ENCODE measurements around the gene MARCHF6. TPM values are rescaled to one million over a fixed set of nuclear protein-coding genes. Genes with fewer than 3 reads are reported as not detected.
"Not testable (repeated sequence)": the region's sequence is repeated elsewhere in the genome, so short reads cannot be mapped to it uniquely, and the experiment has no call there.

MARCHF6 gene
- total and polyA plus RNA-seq, 4 donors: 35.4 to 185 (median 105) TPM

DNA sequence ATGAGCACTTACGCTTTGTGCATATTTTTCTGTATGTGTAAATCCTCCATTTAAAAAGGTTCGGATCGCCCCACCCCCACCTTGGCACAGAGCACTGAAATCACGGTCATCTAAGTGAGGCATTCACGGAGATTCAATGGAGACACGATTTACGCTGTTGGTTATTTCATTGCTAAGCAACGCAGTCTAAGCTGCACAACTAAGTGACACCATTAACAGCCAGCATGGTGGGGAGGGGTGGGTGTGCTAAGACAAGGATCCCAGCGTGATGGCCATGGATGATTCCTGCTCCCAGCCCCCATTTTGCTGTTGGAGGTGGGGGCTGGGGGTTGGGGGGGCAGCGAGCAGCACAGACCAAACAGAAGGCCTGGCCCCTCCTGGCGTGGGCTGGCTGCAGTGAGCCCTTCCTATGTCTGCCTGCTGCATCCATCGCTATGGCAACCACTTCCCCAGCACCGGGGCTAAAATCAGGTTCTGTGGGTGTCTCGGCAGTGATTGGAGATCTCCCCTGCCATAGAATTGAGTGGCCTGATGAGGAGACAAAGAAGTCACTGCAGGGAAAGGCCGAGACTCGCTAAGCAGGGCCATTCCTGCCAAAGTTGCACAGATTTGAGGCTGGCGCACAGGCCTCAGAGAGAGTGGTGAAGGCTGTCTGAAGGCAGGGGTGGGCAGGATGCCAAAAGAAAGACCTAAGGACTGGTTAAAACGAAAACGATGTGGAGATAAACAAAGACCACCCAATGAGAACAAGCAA, 14.3 kb upstream of the MARCHF6 start:
- H3K4me3 ChIP-seq: no peak overlapping the region

DNA sequence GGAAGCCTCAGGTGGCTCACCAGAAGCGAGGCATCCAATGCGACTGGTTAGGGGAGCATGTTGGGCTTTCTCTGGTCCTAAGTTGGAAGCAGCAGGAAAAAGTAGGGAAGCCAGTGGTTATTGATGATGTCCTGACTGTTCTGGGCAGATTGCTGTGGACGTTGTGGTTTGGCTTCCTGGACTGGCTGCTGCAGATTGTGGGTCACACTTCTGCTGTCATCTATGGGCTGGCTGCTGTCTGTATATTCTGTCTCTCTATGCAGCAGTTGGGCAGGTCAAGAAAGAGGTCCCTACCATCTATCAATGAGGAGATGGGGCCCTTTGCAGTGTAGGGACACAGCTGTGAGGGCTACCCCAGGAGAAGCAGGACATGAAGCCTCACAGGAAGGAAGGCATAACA, 13.5 kb upstream of the MARCHF6 start:
- no peak for TF ChIP-seq CTCF (IDR thresholded peaks at IDR 0.05; ENCODE audit: control extremely low read depth, extremely low read depth)
- Histone ChIP-seq H3K27me3 (ENCODE audit: control insufficient read depth in 3 of 3, insufficient read depth in 3 of 3, low read length in 2 of 3) (no peaks in the 10 kb centered on the region), H3K4me3 (no peak overlapping the region), H3K27ac (ENCODE audit: low read depth in 1 of 2, low read length in 1 of 2) (no peak overlapping the region), H3K9ac (ENCODE audit: insufficient read depth in 1 of 2, low read length in 2 of 2) (no peak overlapping the region), H3K9me3 (ENCODE audit: control insufficient read depth in 4 of 4, insufficient read depth in 3 of 4, low read length in 3 of 4) (peaks cover 0 to 2% (median 0%) of the 10 kb centered on the region in 4 donors), H3K4me1 (ENCODE audit: control insufficient read depth in 5 of 5, insufficient read depth in 5 of 5, low read length in 5 of 5) (peaks cover 0 to 8% (median 0%) of the 10 kb centered on the region in 5 donors), H3K36me3 (ENCODE audit: control insufficient read depth in 4 of 4, insufficient read depth in 4 of 4, low read length in 4 of 4) (no peaks in the 10 kb centered on the region)
- ATAC-seq (ENCODE audit: insufficient read depth, low FRiP score) (no peak), DNase-seq (no peak)
- WGBS, 2 donors: 80 to 82% methylated on average over 3 of the region's 3 CpGs

More for the DNA sequence above, 14.3 kb upstream of the MARCHF6 start:
- no peak for ATAC-seq (ENCODE audit: insufficient read depth, low FRiP score)
- Histone ChIP-seq H3K27ac (ENCODE audit: low read depth in 1 of 2, low read length in 1 of 2) (no peak overlapping the region), H3K9ac (ENCODE audit: insufficient read depth in 1 of 2, low read length in 2 of 2) (no peak overlapping the region), H3K27me3 (ENCODE audit: control insufficient read depth in 3 of 3, insufficient read depth in 3 of 3, low read length in 2 of 3) (no peaks in the 10 kb centered on the region), H3K9me3 (ENCODE audit: control insufficient read depth in 4 of 4, insufficient read depth in 3 of 4, low read length in 3 of 4) (peaks cover 0 to 5% (median 0%) of the 10 kb centered on the region in 4 donors), H3K36me3 (ENCODE audit: control insufficient read depth in 4 of 4, insufficient read depth in 4 of 4, low read length in 4 of 4) (no peaks in the 10 kb centered on the region), H3K4me1 (ENCODE audit: control insufficient read depth in 5 of 5, insufficient read depth in 5 of 5, low read length in 5 of 5) (peaks cover 0 to 8% (median 0%) of the 10 kb centered on the region in 5 donors)
- WGBS, 2 donors: 73 to 82% methylated on average over 19 of the region's 19 CpGs
- TF ChIP-seq CTCF (IDR thresholded peaks at IDR 0.05; ENCODE audit: control extremely low read depth, extremely low read depth): no peak
- peak; percentile 67 to 80 (median 71) for DNase-seq

- peaks cover 0 to 8% (median 0%) of the 10 kb centered on the region in 5 donors for H3K4me1 ChIP-seq (ENCODE audit: control insufficient read depth in 5 of 5, insufficient read depth in 5 of 5, low read length in 5 of 5)
- no peak overlapping the region for H3K4me3 ChIP-seq
- no peak for TF ChIP-seq CTCF (IDR thresholded peaks at IDR 0.05; ENCODE audit: control extremely low read depth, extremely low read depth)
- no peaks in the 10 kb centered on the region for H3K36me3 ChIP-seq (ENCODE audit: control insufficient read depth in 4 of 4, insufficient read depth in 4 of 4, low read length in 4 of 4)
- WGBS, 2 donors: 89 to 96% methylated on average over 4 of the region's 4 CpGs
- no peak for DNase-seq
- ATAC-seq (ENCODE audit: insufficient read depth, low FRiP score): no peak
- H3K9ac ChIP-seq (ENCODE audit: insufficient read depth in 1 of 2, low read length in 2 of 2): no peak overlapping the region
- H3K27me3 ChIP-seq (ENCODE audit: control insufficient read depth in 3 of 3, insufficient read depth in 3 of 3, low read length in 2 of 3): no peaks in the 10 kb centered on the region
- H3K27ac ChIP-seq (ENCODE audit: low read depth in 1 of 2, low read length in 1 of 2): no peak overlapping the region
- H3K9me3 ChIP-seq (ENCODE audit: control insufficient read depth in 4 of 4, insufficient read depth in 3 of 4, low read length in 3 of 4): no peaks in the 10 kb centered on the region
Observed at GRCh38 chr5:10343486-10343885, 10.0 kb upstream of the MARCHF6 start.

- H3K36me3 ChIP-seq (ENCODE audit: control insufficient read depth in 4 of 4, insufficient read depth in 4 of 4, low read length in 4 of 4); DNase-seq; H3K27ac ChIP-seq (ENCODE audit: low read depth in 1 of 2, low read length in 1 of 2); H3K9ac ChIP-seq (ENCODE audit: insufficient read depth in 1 of 2, low read length in 2 of 2); ATAC-seq (ENCODE audit: insufficient read depth, low FRiP score); H3K4me1 ChIP-seq (ENCODE audit: control insufficient read depth in 5 of 5, insufficient read depth in 5 of 5, low read length in 5 of 5); H3K9me3 ChIP-seq (ENCODE audit: control insufficient read depth in 4 of 4, insufficient read depth in 3 of 4, low read length in 3 of 4); H3K27me3 ChIP-seq (ENCODE audit: control insufficient read depth in 3 of 3, insufficient read depth in 3 of 3, low read length in 2 of 3); H3K4me3 ChIP-seq: not testable (repeated sequence)
- WGBS, 2 donors: 97 to 100% methylated on average over 5 of the region's 5 CpGs
Observed at GRCh38 chr5:10344461-10345106, 8.9 kb upstream of the MARCHF6 start.
